NCI-H2029 (cell line): ENCODE measurements around the gene NADSYN1.

ENCODE experiments used
- DNase-seq: peaks from one replicate; lab custom pipeline; 2025; lab: John Stamatoyannopoulos, UW

The NADSYN1 gene

GRCh38 chr11:71433648-71434450 lies 19.2 kb upstream of the NADSYN1 start:
- DNase-seq, result no peak

DNA sequence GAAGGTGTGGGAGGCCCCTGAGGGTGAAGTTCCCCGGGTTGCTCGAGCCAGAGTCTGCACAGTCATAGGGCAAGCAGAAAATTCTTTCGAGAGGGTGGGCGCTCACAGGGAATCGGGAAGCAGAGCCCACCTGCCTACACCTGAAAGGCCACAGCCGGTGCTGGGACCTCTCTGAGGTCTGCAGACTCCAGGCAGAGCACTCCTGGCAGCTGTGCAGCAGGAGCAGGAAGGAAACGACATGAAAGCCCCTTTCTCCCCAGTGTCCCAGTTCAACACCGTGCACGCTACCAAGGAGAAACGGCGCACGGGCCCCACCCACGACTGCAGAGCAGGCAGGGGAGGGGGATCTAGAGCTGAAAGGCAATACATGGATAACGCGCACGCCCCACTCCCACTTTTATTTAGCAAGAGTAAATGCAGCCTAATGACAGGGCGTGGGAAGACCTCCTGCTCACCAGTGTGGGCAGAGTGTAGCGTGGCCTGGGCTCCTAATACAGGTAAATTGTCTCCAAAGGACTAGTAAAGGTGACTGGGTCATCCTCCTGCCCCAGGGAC lies 18.4 kb upstream of the NADSYN1 start:
- DNase-seq, result no peak

GRCh38 chr11:71435278-71435951 lies 17.6 kb upstream of the NADSYN1 start:
- DNase-seq, result no peak

GRCh38 chr11:71436861-71437260 lies 16.1 kb upstream of the NADSYN1 start:
- DNase-seq, result no peak

GRCh38 chr11:71437399-71437798 lies 15.6 kb upstream of the NADSYN1 start:
- no peak for DNase-seq

GRCh38 chr11:71437879-71438278 lies 15.1 kb upstream of the NADSYN1 start:
- no peak for DNase-seq

DNA sequence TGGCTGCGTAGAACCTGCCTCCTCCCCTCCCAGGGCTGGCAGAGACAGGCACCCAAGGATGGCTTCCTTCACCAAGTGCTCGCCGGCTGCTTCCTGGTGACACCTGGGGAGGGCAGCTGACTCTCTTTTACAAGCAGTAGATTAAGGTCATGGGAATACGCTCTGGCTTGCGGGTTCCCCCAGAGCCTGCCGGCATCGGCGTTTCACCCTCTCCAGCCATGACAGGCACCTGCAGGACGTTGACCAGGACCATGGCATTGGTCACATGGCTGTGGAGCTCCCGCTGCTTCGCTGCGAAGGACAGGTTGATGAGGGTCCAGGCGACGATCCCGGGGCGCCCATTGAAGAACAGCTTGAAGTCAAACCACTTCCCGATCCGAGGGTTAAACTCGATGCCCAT lies 14.4 kb upstream of the NADSYN1 start:
- no peak for DNase-seq

- no peak for DNase-seq
Observed at GRCh38 chr11:71440021-71440755, 12.8 kb upstream of the NADSYN1 start.

- DNase-seq, result no peak
Observed at GRCh38 chr11:71441251-71441650, 11.8 kb upstream of the NADSYN1 start.

- DNase-seq, result no peak
Observed at GRCh38 chr11:71442123-71442522, 10.9 kb upstream of the NADSYN1 start.

DNA sequence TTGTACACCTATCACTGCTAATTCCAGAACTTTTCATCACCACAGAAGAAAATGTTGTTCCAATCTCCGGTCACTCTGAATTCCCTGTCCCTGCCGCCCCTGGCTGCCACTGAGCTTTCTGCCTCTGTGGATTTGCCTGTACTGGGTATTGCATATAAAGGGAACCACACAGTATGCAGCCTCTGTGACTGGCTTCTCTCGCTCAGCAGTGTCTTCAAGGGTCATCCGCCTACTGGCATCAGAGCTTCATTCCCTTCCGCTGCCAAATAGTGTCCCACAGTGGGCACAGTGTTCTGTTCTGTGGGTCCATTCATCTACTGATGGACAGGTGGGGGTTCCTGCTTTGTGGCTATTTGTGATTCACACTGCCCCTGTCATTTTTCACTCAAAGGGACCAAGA lies 10.1 kb upstream of the NADSYN1 start:
- DNase-seq, result no peak

- no peak for DNase-seq
Observed at GRCh38 chr11:71443736-71444445, 9.1 kb upstream of the NADSYN1 start.

DNA sequence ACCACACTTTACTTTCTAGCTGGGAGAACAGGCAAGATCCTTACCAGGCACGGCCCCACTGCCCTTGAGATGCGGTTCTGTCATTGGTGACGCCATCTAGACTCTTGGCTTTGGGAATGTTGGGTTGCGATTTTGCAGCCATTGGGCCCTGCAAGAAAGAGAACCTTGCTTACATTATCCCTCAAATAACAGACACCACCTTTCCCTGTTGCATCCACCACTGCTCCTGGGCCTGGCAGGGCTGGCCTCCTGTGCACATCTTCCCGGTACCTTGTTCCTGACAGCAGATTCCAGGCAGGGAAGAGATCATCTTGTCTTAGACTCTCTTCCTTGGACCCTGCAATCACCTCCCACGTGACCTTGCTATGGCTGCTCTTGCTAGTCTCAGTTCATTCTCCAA lies 8.2 kb upstream of the NADSYN1 start:
- DNase-seq, result no peak

- no peak for DNase-seq
Observed at GRCh38 chr11:71446150-71446549, 6.9 kb upstream of the NADSYN1 start.

DNA sequence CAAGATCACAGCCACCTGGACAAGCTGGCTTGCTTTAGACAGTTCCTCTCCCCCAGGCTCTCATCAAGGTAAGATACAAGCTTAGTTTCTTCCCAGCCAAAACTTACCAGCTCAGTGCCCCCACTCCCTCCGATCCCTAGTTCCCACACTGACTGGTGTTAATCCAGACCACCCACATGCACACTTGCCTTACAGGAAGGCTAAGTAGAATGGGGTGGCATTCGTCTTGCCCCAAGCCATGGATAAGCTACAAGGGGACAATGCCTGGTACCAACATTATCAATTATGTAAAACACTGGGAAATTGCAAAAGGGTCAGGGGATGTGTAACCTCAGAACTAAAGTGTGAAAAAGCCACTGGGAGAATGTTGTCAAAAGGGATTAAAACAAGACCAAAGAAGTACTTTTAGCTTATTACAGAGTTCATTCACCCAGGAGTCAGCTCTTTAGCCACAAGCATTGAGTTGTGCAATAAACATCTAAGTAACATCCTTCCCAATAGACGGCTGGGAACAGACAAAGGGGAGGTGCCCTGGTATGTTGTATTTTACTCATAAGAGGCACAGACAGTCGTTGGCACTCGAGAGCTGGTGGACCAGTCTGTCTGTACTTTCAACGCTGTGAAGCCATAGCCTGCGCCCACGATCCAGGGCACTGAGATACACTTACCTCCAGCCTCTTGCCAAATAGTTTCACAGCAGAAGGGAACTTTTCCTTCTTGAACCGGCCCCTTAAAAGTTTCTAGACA lies 5.9 kb upstream of the NADSYN1 start:
- no peak for DNase-seq

DNA sequence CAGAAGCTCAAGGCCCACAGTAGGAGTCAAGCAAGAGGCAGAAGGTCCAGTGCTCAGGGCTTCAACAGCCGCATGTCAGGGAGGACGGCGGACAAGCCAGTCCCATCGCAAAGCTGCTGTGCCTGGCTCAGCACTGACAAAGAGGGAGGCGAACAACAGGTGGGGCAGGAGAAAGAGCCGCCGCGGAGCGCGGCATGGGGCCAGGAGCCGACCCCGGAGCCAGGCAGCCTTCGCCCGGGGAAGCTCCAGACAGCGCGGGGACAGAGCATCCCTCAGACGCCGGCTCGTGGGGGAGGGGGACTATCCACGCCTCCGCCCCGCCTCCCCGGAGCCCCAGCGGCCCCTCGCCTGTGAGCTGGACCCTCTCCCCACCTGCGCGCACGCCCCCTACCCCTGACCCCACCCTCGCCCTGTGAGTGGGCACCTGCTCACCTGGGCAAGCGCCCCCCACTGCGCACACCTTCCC lies 5.2 kb upstream of the NADSYN1 start:
- no peak for DNase-seq

- peak; percentile 89 for DNase-seq
Observed at GRCh38 chr11:71448257-71449171, 4.5 kb upstream of the NADSYN1 start, which contains the start of gene DHCR7. Gene DHCR7 (minus strand): TSS chr11:71448393. CDS start chr11:71444952, 3,441 bp downstream.

DNA sequence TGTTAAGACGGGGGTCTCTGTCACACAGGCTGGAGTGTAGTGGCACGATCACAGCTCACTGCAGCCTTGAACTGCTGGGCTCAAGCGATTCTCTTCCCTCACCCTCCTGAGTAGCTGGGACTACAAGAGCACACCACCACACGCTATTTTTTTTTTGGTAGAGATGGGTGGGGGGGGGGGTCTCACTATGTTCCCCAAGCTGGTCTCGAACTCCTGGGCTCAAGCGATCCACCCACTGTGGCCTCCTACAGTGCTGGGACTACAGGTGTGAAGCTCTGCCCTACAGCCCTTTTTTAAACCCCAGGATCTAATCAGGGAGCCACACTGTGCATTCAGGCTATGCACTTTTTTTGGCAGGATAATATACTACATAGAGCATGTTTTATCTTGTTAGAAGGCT lies 3.4 kb upstream of the NADSYN1 start:
- no peak for DNase-seq

- no peak for DNase-seq
Observed at GRCh38 chr11:71450507-71450906, 2.5 kb upstream of the NADSYN1 start.

- DNase-seq, result no peak
Observed at GRCh38 chr11:71450939-71451338, 2.1 kb upstream of the NADSYN1 start.
